IMR-90 (cell line): ENCODE measurements around the gene RCCD1. TPM values are rescaled to one million over a fixed set of nuclear protein-coding genes. Genes with fewer than 3 reads are reported as not detected.

Experiments
- ATAC-seq: fragments of 200-7000 bp; cut with Tn5 transposase; 2 replicates; pipeline ENCODE4 v1.9.1; 2020; ENCODE audit warnings: low read depth, mild to moderate bottlenecking, moderate library complexity
- BruUV-seq: library from RNA; stranded (reverse); fragments of 400-500 nt; replicated peaks from 2 replicates; lab custom pipeline; 2021; lab: Mats Ljungman, UMichigan
- CTCF ChIA-PET: fragments of 300-600 bp; formaldehyde crosslinking; extraction: SDS; loops from one replicate; lab custom pipeline; 2021; ENCODE audit warnings: antibody characterized with exemption; lab: Yijun Ruan, JAX
- POLR2A ChIA-PET: fragments of 300-600 bp; sonication (Branson Sonifier 250); formaldehyde crosslinking; loops from one replicate; lab custom pipeline; 2022; ENCODE audit warnings: antibody characterized with exemption; ENCODE audit not compliant: unreplicated experiment; lab: Charles Lee
- DNase-seq: peaks from one replicate; pipeline ENCODE4 v3.0.0; 2013
- H2AFZ ChIP-seq: replicated peaks from 2 replicates; pipeline ENCODE3; 2013; ENCODE audit warnings: low read length, mild to moderate bottlenecking; ENCODE audit not compliant: poor library complexity
- H2AK5ac ChIP-seq: 2 replicates; pipeline ENCODE4 v1.6.1; 2013; ENCODE audit warnings: low read depth, low read length, inconsistent platforms
- H2AK9ac ChIP-seq: replicated peaks from 2 replicates; pipeline ENCODE3; 2013; ENCODE audit warnings: mild to moderate bottlenecking, low read depth, low read length, moderate library complexity; ENCODE audit not compliant: poor library complexity
- H2BK120ac ChIP-seq: 2 replicates; pipeline ENCODE4 v1.6.1; 2013; ENCODE audit warnings: low read depth, low read length, inconsistent platforms
- H2BK15ac ChIP-seq: 3 replicates; pipeline ENCODE4 v1.6.1; 2013; ENCODE audit warnings: low read depth, low read length, inconsistent platforms
- H2BK20ac ChIP-seq: 2 replicates; pipeline ENCODE4 v1.6.1; 2013; ENCODE audit warnings: low read depth, mild to moderate bottlenecking, inconsistent platforms, low read length, moderate library complexity
- H2BK5ac ChIP-seq: 2 replicates; pipeline ENCODE4 v1.6.1; 2013; ENCODE audit warnings: mild to moderate bottlenecking, low read depth, low read length, inconsistent platforms; ENCODE audit not compliant: poor library complexity, severe bottlenecking
- H3K14ac ChIP-seq: replicated peaks from 2 replicates; pipeline ENCODE4 v1.6.1; 2013; ENCODE audit warnings: low read depth, low read length, inconsistent platforms
- H3K18ac ChIP-seq: 2 replicates; pipeline ENCODE4 v1.6.1; 2013; ENCODE audit warnings: low read depth, low read length, control low read depth
- H3K23ac ChIP-seq: 2 replicates; pipeline ENCODE4 v1.6.1; 2013; ENCODE audit warnings: low read depth, low read length, inconsistent platforms
- H3K27ac ChIP-seq: 2 replicates; pipeline ENCODE4 v1.5.1; 2013; ENCODE audit warnings: mild to moderate bottlenecking, control low read depth, low read length; ENCODE audit not compliant: insufficient read depth
- H3K27me3 ChIP-seq: 2 replicates; pipeline ENCODE4 v1.6.1; 2013; ENCODE audit warnings: low read length; ENCODE audit not compliant: control insufficient read depth, insufficient read depth
- H3K36me3 ChIP-seq: 2 replicates; pipeline ENCODE4 v1.6.1; 2013; ENCODE audit warnings: low read length, mixed read lengths; ENCODE audit not compliant: control insufficient read depth, insufficient read depth
- H3K4ac ChIP-seq: 2 replicates; pipeline ENCODE4 v1.6.1; 2013; ENCODE audit warnings: low read depth, low read length, inconsistent platforms
- H3K4me1 ChIP-seq: 2 replicates; pipeline ENCODE4 v1.6.1; 2013; ENCODE audit warnings: low read length, mixed read lengths; ENCODE audit not compliant: control insufficient read depth, insufficient read depth
- H3K4me2 ChIP-seq: 2 replicates; pipeline ENCODE4 v1.6.1; 2013; ENCODE audit warnings: low read depth, mild to moderate bottlenecking, control low read depth, low read length, moderate library complexity
- H3K4me3 ChIP-seq: 2 replicates; pipeline ENCODE4 v1.5.1; 2013; ENCODE audit warnings: low read depth, mild to moderate bottlenecking, control low read depth, low read length, moderate library complexity; ENCODE audit not compliant: insufficient read depth
- H3K56ac ChIP-seq: 2 replicates; pipeline ENCODE4 v1.6.1; 2013; ENCODE audit warnings: low read length, inconsistent platforms; ENCODE audit not compliant: insufficient read depth; ENCODE audit errors: extremely low read depth
- H3K79me1 ChIP-seq, 2 experiments: 2 replicates each; pipeline ENCODE4 v1.6.1; 2013; ENCODE audit warnings: low read length in 2 of 2, inconsistent platforms in 1 of 2, low read depth in 1 of 2
- H3K9ac ChIP-seq: 2 replicates; pipeline ENCODE4 v1.6.1; 2013; ENCODE audit warnings: low read depth, low read length, control low read depth
- H3K9me1 ChIP-seq: 2 replicates; pipeline ENCODE4 v1.6.1; 2013; ENCODE audit warnings: low read length, inconsistent platforms; ENCODE audit not compliant: insufficient read depth
- H3K9me3 ChIP-seq: 2 replicates; pipeline ENCODE4 v1.6.1; 2013; ENCODE audit warnings: low read length; ENCODE audit not compliant: control insufficient read depth, insufficient read depth
- H4K20me1 ChIP-seq: 2 replicates; pipeline ENCODE4 v1.6.1; 2013; ENCODE audit warnings: low read length, inconsistent platforms; ENCODE audit not compliant: insufficient read depth
- H4K5ac ChIP-seq: 2 replicates; pipeline ENCODE4 v1.6.1; 2013; ENCODE audit warnings: mild to moderate bottlenecking, low read depth, low read length, control low read depth
- H4K8ac ChIP-seq, 2 experiments: 2 replicates each; pipeline ENCODE4 v1.6.1; 2013; ENCODE audit warnings: low read depth in 2 of 2, low read length in 2 of 2, control low read depth in 1 of 2, inconsistent platforms in 1 of 2
- H4K91ac ChIP-seq: 2 replicates; pipeline ENCODE4 v1.6.1; 2013; ENCODE audit warnings: low read depth, low read length, inconsistent platforms; ENCODE audit not compliant: insufficient read depth
- BHLHE40 ChIP-seq: fragments of 150-350 bp; IDR thresholded peaks from 2 replicates; pipeline ENCODE4 v1.6.1; 2016; ENCODE audit warnings: mild to moderate bottlenecking, low read depth, low read length
- CEBPB ChIP-seq: IDR thresholded peaks from 2 replicates; pipeline ENCODE4 v1.6.1; 2012; ENCODE audit warnings: low read depth, low read length, improper control_type of control experiment
- CHD1 ChIP-seq: IDR thresholded peaks from 2 replicates; pipeline ENCODE4 v1.6.1; 2012; ENCODE audit warnings: low read depth, low read length, improper control_type of control experiment
- FOS ChIP-seq: fragments of 150-350 bp; IDR thresholded peaks from 2 replicates; pipeline ENCODE4 v1.6.1; 2016; ENCODE audit warnings: low read depth, low read length
- MAFK ChIP-seq: IDR thresholded peaks from 2 replicates; pipeline ENCODE4 v1.6.1; 2012; ENCODE audit warnings: low read depth, low read length, improper control_type of control experiment
- MAZ ChIP-seq: IDR thresholded peaks from 2 replicates; pipeline ENCODE4 v1.6.1; 2012; ENCODE audit warnings: low read depth, mild to moderate bottlenecking, low read length, improper control_type of control experiment, moderate library complexity, borderline replicate concordance
- MXI1 ChIP-seq: IDR thresholded peaks from 2 replicates; pipeline ENCODE4 v1.6.1; 2012; ENCODE audit warnings: low read depth, mild to moderate bottlenecking, low read length, moderate library complexity, borderline replicate concordance
- NFE2L2 ChIP-seq: fragments of 150-350 bp; IDR thresholded peaks from 2 replicates; pipeline ENCODE4 v1.6.1; 2016; ENCODE audit warnings: low read depth, mild to moderate bottlenecking, low read length
- RAD21 ChIP-seq: IDR thresholded peaks from 2 replicates; pipeline ENCODE4 v1.6.1; 2012; ENCODE audit warnings: low read length, improper control_type of control experiment
- RCOR1 ChIP-seq: IDR thresholded peaks from 2 replicates; pipeline ENCODE4 v1.6.1; 2012; ENCODE audit warnings: mild to moderate bottlenecking, low read length, improper control_type of control experiment; ENCODE audit not compliant: insufficient replicate concordance
- WGBS, 2 experiments: methylation state at CpG; one replicate each; pipeline versions ENCODE4 v1.1.5 to v1.1.7; 2013; ENCODE audit warnings: missing lambda C conversion rate in 2 of 2; ENCODE audit not compliant: insufficient read length in 1 of 2; ENCODE audit errors: extremely low coverage in 2 of 2; 5-methylcytosine and 5-hydroxymethylcytosine counted together
- dilution Hi-C: fragments of 300-500 bp; cut with HindIII; formaldehyde crosslinking; loops from one replicate; pipeline ENCODE4 v1.14.3; 2018; ENCODE audit warnings: low sequenced_read_pairs; ENCODE audit not compliant: unreplicated experiment
- in situ Hi-C: fragments of 300-500 bp; cut with MboI; formaldehyde crosslinking; loops from 3 replicates; pipeline ENCODE4 v1.14.3; 2019; ENCODE audit warnings: low sequenced_read_pairs, inconsistent platforms, mixed read lengths
- intact Hi-C: fragments of 100-400 bp; cut with micrococcal nuclease; formaldehyde crosslinking; loops from 2 replicates; pipeline ENCODE4 v1.10.0; 2022
- polyA plus RNA-seq, 3 experiments: library from polyadenylated mRNA; depleted of rRNA; stranded (reverse); fragments of >200 nt; gene quantifications; 2 replicates each; pipeline ENCODE4 v1.2.3, GENCODE V29; 2012; ENCODE audit warnings: low replicate concordance in 1 of 3
- total RNA-seq: library from RNA; depleted of rRNA; stranded (reverse); fragments of >200 nt; gene quantifications from 2 replicates; pipeline ENCODE4 v1.2.3, GENCODE V29; 2012
- TF ChIP-seq, protein P1 (sequence below): fragments of 150-350 bp; IDR thresholded peaks from 2 replicates; pipeline ENCODE4 v1.6.1; 2017; ENCODE audit warnings: mild to moderate bottlenecking, antibody characterized with exemption, low read length, low read depth

RCCD1 gene
- total and polyA plus RNA-seq, 2 of the 4 experiments (the other 2 are of a cell fraction) = 3.9 to 9.9 TPM

GRCh38 chr15:90952901-90953677, 1.6 kb upstream of the RCCD1 start:
- no peak overlapping the region for H3K4me2 ChIP-seq

More at GRCh38 chr15:90952901-90953677, 1.6 kb upstream of the RCCD1 start:
- Histone ChIP-seq H2BK20ac (no peak overlapping the region), H3K9ac (no peak overlapping the region), H3K27ac (no peak overlapping the region), H3K18ac (no peak overlapping the region), H2AFZ (no peak overlapping the region), H3K56ac (no peak overlapping the region), H3K4ac (no peak overlapping the region), H3K14ac (no peak overlapping the region), H3K27me3 (no peaks in the 10 kb centered on the region), H3K79me1 (peaks cover 6 to 26% of the 10 kb centered on the region in 2 experiments; a peak in 3 of 4 replicates), H3K4me3 (no peak overlapping the region), H2BK120ac (no peak overlapping the region), H3K36me3 (peaks cover 48% of the 10 kb centered on the region), H3K4me1 (peaks cover 6% of the 10 kb centered on the region), H2BK15ac (no peak overlapping the region), H4K20me1 (no peaks in the 10 kb centered on the region), H3K23ac (no peak overlapping the region), H3K9me1 (no peaks in the 10 kb centered on the region), H2BK5ac (no peak overlapping the region), H2AK9ac (no peak overlapping the region), H3K9me3 (no peaks in the 10 kb centered on the region), H2AK5ac (no peak overlapping the region), H4K8ac (no peak overlapping the region), H4K91ac (no peak overlapping the region), H4K5ac (no peak overlapping the region)
- intact Hi-C loops (no loop called here), dilution Hi-C loops (no loop called here), in situ Hi-C loops (loop anchor here (10.0 kb wide), 1 partner anchor 322 kb away; no protein-coding TSS in a partner anchor)
- no peak for DNase-seq
- WGBS, 2 experiments = 93% methylated on average over 5 of the region's 14 CpGs; no CpG with 5 or more reads in 1 of the 2 experiments
- ChIA-PET POLR2A (no interaction called here), CTCF (no interaction called here)
- TF ChIP-seq NFE2L2 = no peak
- no peak for TF ChIP-seq MXI1
- TF ChIP-seq RCOR1 = no peak
- no peak for TF ChIP-seq BHLHE40
- TF ChIP-seq CEBPB = no peak
- no peak for TF ChIP-seq MAZ
- TF ChIP-seq FOS = no peak
- TF ChIP-seq, protein P1, sequence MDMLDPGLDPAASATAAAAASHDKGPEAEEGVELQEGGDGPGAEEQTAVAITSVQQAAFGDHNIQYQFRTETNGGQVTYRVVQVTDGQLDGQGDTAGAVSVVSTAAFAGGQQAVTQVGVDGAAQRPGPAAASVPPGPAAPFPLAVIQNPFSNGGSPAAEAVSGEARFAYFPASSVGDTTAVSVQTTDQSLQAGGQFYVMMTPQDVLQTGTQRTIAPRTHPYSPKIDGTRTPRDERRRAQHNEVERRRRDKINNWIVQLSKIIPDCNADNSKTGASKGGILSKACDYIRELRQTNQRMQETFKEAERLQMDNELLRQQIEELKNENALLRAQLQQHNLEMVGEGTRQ = no peak
- no peak for TF ChIP-seq CHD1
- TF ChIP-seq RAD21 = no peak
- TF ChIP-seq MAFK = no peak
- no TSS peak for BruUV-seq
- no peak for ATAC-seq
